ENCODE results near the gene ZNF821. TPM values are rescaled to one million over a fixed set of nuclear protein-coding genes. Genes with fewer than 3 reads are reported as not detected.
"Not testable (repeated sequence)": the region's sequence is repeated elsewhere in the genome, so short reads cannot be mapped to it uniquely, and the experiment has no call there.

ZNF821 gene
- total RNA-seq, 1 experiment from 2014 or later = 6.6 TPM

GRCh38 chr16:71859762-71860521 lies 24.0 kb downstream of the ZNF821 start:
- DNase-seq (ENCODE audit: low read depth) = no peak

DNA sequence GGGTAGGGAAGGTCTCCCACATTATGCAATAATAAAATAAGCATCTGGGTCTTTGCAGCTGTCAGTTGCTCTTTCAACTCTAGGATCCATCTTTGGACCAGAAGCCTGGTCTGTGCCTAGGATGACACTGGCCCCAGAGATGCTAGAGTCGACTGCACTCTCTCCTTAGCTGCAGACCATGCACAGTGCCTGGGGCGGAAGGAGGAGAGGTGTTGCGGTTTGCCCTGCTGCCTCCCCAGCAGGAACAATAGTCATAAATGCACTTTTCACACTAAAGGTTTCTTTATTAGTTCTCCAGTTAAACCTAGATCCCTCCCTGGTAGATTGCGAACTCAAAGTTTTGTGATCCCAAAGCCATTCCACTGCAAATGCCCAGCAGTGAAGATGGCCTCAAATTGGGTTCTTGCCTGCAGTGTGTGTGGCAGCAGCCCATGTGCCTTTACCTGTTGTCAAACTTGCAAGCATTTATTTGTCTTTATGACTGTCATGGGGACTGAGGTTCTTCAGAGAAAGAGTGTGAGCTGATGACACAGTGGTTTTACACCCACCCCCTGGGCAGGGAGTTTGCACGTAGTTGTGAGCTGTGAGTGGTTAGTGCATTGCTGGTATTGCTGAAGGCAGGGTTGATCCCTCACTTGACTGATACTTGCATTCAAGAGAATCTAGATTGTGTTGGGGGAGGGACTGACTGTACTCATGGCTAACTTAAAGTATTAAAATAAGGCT lies 27.9 kb downstream of the ZNF821 start:
- DNase-seq (ENCODE audit: low read depth) = no peak

GRCh38 chr16:71854369-71854948 lies 29.5 kb downstream of the ZNF821 start:
- DNase-seq (ENCODE audit: low read depth) = no peak

GRCh38 chr16:71853413-71853812 lies 30.6 kb downstream of the ZNF821 start:
- no peak for DNase-seq (ENCODE audit: low read depth)

GRCh38 chr16:71852561-71852960 lies 31.4 kb downstream of the ZNF821 start:
- DNase-seq (ENCODE audit: low read depth) = no peak

DNA sequence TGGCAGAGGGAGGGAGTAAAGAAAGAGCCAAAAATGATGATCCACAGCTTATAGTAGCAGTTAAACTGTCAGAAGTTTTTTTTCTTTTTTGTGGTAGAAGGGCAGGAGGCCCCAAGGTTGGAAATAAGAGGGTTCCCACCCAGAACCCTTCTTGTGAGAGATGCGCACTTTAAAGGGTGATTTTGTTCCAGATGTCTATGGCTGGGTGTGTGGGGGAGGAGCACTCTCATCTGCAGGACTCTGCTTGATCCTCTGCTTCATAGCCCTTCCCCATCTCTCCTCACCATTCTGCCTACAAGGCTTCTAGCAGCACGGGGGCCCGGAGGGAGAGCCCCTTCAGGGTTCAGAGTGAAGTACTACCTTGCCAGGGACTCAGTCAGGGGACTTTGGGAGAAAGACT lies 31.8 kb downstream of the ZNF821 start:
- no peak for DNase-seq (ENCODE audit: low read depth)

DNA sequence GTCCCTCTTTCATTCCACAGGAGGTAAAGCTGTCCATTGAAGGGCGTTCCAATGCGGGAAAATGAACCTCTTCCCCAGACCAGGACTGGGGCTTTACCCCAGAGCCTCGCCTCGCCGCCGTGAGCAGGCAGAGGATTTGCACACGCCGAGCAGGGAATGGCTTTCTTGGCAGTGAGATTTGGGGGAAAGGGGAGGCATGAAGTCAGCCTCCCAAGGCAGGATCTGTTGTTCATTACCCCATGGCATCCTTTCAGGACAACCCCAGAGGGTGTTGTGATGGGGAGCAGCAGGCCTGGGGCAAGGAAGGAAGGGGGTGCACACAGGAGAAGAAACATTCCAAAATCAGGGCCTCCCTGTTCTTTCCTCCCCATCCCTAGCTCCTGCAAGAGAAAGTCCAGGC lies 32.2 kb downstream of the ZNF821 start:
- no peak for DNase-seq (ENCODE audit: low read depth)

DNA sequence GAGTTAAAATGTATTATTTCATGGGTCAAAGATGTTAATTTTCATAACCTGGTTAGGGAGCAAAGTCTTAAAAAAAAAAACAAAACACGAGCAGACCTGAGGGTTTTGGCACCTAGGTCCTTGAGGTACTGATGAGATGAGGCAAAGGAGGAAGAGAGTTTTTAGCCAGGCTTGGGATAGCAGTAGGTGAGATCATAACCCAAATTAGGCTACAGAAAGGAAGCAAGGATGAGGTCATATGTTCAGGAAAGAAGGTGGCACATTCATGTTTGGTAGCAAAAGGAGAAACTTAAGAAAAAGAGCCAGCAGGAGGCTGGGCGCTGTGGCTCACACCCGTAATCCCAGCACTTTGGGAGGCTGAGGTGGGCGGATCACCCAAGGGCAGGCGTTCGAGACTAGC lies 35.4 kb downstream of the ZNF821 start:
- no peak for DNase-seq (ENCODE audit: low read depth)

DNA sequence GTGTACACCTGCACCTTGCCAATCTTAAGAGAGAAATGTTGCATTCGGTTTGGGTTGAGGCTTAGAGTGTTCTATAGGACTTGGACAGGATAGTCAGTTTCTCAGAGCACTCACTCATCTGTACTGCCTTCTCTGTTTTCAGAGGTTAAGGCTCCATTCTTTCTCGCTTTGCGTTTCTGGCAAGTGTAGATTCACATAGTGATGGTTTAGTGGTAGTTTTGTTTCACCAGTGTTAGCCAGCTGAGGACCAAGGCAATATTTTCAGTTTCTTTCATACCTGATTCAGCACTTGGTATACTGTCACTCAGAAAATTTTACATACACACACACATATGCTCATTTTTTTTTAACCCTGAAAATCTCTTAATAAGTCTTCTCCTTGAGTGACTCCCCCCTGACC lies 36.9 kb downstream of the ZNF821 start:
- no peak for DNase-seq (ENCODE audit: low read depth)

DNA sequence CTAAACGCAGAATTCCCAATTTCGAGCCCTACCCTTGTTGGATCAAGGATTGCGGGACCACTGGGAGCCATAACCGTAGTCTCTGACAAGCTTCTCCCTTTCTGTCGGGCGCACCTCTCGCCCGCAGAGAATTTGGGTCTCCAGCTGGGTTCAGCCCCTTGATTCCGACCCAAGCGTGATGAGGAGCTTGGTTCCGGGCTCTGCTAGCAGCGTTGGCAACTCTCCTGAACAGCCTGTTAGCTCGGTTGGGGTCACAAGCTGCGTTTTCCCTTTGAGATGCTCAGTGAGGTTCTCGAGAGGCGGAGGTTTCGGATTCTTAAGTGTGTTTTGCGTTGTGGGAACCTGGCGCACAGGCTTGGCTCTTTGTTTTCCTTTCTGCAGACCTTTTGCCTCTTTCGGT lies 37.6 kb downstream of the ZNF821 start:
- DNase-seq (ENCODE audit: low read depth) = no peak

DNA sequence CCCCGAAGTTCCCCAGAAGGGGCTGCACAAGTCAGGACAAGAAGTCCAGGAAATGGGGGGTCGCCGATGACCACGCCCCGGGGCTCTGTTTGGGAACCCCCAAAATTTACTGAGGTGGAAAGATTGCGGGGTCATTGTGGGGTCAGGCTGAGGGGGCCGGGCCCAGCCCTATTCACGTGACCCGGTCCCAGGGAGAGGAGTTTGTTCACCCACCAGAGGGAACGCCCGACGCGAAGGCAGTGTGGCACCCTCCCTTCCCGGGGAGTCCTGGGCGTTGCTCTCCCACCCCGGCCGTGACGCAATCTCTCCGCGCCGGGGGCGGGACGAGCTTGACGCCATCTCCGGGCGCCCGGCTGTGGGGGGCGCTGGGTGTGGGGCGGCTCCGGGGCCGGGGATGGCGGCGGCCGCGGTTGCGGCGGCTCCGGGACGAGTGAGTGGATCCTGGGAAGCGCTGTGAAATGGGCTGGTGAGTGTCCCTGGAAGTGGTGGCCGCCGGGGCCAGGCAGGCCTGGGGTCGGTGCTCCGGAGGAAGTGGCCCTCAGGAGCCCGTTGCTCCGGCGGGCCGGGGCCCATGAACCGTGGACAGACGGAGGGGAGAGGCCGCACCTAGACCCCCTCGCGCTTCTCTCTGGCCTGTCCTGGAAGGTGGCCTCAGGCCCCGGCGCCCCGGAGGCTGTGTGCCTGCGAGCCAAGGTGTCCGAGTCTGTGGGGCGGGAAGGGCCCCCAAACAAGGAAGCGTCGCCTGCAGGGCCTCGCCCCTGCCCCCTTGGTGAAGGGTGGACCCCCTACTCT lies 38.1 kb downstream of the ZNF821 start, which contains the start of gene ATXN1L:
Gene ATXN1L (plus strand): TSS at position 338 of the 792 bp plus-strand sequence. CDS start 3,765 bp downstream, outside the sequence.
- DNase-seq (ENCODE audit: low read depth) = peak; percentile 89

- no peak for DNase-seq (ENCODE audit: low read depth)
Observed at GRCh38 chr16:71843572-71843971, 40.4 kb downstream of the ZNF821 start.

- no peak for DNase-seq (ENCODE audit: low read depth)
Observed at GRCh38 chr16:71840052-71840451, 43.9 kb downstream of the ZNF821 start.

DNA sequence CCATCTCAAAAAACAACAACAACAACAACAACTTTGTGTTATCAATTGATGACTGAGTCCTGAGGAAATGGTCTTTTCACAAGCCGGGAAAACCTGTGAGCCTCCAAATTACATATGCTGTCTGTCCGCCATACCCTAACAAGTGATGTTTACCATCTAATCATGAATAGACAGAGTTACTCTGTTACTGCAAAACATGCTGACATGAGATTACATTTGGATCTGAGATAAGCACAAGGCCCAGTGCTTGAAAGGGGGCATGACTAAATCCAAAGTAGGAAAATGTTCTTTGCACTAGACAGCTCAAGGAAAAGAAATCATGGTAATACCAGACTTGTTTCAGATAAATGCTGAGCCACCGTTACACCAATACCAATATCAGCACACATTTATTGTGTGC lies 46.8 kb downstream of the ZNF821 start:
- no peak for DNase-seq (ENCODE audit: low read depth)

DNA sequence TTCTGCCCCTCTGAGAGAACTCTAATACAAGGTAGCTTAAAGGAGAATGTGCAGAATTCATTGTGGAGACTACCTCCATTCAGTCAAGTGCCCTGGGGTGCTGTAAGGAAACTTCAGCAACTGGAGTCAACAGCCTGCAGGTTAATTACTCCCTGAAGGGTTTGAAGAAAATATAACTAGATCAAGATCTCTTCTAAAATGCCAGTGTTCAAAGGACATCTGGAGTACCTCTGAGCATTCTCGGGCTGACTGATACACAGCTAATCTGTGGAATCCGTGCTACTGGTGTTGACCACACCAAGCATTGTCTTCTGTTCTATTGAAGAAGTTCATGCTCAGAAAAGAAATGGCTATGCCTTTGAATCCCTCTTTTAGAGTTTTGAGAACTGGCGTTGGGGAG lies 49.7 kb downstream of the ZNF821 start:
- no peak for DNase-seq (ENCODE audit: low read depth)

DNA sequence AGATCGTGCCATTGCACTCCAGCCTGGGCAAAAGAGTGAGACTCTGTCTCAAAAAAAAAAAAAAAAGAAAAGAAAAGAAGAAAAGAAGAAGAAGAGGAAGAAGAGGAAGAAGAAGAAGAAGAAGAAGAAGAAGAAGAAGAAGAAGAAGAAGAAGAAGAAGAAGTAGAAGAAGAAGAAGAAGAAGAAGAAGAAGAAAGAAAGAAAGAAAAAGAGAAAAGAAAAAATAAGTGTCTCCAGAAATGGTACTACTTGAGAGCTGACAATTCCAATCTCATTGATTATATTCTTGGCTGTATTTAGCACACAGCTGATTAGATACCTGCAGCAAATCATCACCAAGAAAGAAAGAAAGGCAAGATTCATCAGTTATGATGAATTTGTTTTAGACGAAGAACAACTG lies 51.9 kb downstream of the ZNF821 start:
- not testable (repeated sequence) for DNase-seq (ENCODE audit: low read depth)

- DNase-seq (ENCODE audit: low read depth) = not testable (repeated sequence)
Observed at GRCh38 chr16:71831698-71832097, 52.3 kb downstream of the ZNF821 start.

DNA sequence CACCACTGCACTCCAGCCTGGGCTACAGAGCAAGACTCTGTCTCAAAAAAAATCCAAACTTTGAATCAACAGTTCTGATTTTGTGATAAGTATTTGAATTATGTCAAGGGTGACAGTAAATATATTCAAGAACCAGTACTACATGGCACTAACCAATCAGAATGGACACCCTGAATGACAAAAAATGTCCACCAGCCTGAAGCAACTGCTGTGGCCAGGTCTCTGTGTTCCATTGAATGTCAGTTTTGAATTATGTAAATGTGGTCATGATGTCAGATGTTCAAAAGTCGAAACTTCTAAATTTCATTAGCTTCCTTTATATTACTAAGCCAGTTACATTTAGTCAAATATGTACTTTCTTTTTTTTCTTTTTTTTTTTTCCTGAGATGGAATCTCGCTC lies 53.6 kb downstream of the ZNF821 start:
- no peak for DNase-seq (ENCODE audit: low read depth)

DNA sequence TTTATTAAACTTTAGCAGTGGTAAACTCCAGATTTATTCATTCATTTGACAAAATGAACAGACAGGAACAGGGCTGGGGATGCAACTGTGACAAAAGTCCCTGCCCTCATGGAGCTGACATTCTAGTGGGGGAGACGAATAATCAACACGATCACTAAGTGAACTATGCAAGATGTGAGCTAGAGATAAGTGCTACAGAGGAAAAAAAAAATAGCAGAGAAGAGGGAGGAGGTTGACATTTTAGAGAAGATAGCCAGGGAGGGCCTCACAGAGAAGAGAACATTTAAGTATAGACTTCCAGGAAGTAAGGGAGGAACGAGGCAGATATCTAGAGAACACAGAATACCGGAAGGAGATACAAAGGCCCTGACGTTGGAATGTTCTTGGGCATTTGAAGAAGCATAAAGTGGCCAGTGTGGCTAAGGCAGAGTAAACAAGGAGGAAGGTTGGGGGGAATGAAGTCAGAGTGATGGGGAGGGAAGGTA lies 57.4 kb downstream of the ZNF821 start:
- DNase-seq (ENCODE audit: low read depth) = no peak

GRCh38 chr16:71817155-71817500 lies 66.9 kb downstream of the ZNF821 start:
- not testable (repeated sequence) for DNase-seq (ENCODE audit: low read depth)

GRCh38 chr16:71811261-71811803 lies 72.7 kb downstream of the ZNF821 start:
- DNase-seq (ENCODE audit: low read depth) = no peak

Data from LHCN-M2 (cell line).